Measurements from ENCODE around the gene PLAAT2. TPM values are rescaled to one million over a fixed set of nuclear protein-coding genes. Genes with fewer than 3 reads are reported as not detected.
"Not testable (repeated sequence)": the region's sequence is repeated elsewhere in the genome, so short reads cannot be mapped to it uniquely, and the experiment has no call there.

The PLAAT2 gene
- total RNA-seq, 3 donors from 2014 or later: 1.1 to 2.6 (median 2.0) TPM

GRCh38 chr11:63590024-63590788 is 27.0 kb upstream of the PLAAT2 start:
- TF ChIP-seq, protein P1, sequence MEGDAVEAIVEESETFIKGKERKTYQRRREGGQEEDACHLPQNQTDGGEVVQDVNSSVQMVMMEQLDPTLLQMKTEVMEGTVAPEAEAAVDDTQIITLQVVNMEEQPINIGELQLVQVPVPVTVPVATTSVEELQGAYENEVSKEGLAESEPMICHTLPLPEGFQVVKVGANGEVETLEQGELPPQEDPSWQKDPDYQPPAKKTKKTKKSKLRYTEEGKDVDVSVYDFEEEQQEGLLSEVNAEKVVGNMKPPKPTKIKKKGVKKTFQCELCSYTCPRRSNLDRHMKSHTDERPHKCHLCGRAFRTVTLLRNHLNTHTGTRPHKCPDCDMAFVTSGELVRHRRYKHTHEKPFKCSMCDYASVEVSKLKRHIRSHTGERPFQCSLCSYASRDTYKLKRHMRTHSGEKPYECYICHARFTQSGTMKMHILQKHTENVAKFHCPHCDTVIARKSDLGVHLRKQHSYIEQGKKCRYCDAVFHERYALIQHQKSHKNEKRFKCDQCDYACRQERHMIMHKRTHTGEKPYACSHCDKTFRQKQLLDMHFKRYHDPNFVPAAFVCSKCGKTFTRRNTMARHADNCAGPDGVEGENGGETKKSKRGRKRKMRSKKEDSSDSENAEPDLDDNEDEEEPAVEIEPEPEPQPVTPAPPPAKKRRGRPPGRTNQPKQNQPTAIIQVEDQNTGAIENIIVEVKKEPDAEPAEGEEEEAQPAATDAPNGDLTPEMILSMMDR (IDR thresholded peaks at IDR 0.05): no peak
- no peak for TF ChIP-seq POLR2AphosphoS5 (IDR thresholded peaks at IDR 0.05)
- TF ChIP-seq POLR2A (IDR thresholded peaks at IDR 0.05): no peak
- H3K36me3 ChIP-seq: no peaks in the 10 kb centered on the region
- intact Hi-C loops (cut with DNase I; ENCODE audit: low total_unique reads): no loop called here
- no peak overlapping the region for H3K27ac ChIP-seq
- no peak overlapping the region for H3K4me3 ChIP-seq
- no peaks in the 10 kb centered on the region for H3K9me3 ChIP-seq
- H3K4me1 ChIP-seq: no peaks in the 10 kb centered on the region
- H3K27me3 ChIP-seq: no peaks in the 10 kb centered on the region
- DNase-seq (ENCODE audit: low spot score in 2 of 2): peak in 1 of 2 donors; percentile 15

DNA sequence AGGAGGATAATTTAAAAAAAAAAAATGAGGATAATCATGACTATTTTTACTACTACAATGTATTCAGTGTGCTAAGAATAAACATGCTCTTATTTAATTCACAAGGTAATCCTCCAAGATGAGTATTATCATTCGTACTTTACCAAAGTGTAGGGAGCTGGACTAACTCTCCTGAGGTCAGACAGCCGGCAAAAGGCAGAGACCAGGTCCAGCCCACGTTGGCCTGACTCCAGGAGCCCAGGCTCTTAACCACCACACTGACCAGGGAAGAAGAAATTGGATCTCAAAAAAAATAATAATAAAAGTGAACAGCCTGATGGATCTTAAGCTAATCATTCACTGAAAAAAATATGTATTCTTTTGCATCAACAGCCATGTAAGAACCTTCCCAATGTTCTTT is 25.8 kb upstream of the PLAAT2 start:
- peak in 1 of 2 donors; percentile 15 for DNase-seq (ENCODE audit: low spot score in 2 of 2)
- no peak overlapping the region for H3K27ac ChIP-seq
- intact Hi-C loops (cut with DNase I; ENCODE audit: low total_unique reads): loop anchor here (5.0 kb wide), 1 partner anchor 678 kb away; no protein-coding TSS in a partner anchor

GRCh38 chr11:63586451-63587166 is 23.4 kb upstream of the PLAAT2 start:
- H3K4me3 ChIP-seq: no peak overlapping the region
- peaks cover 3 to 6% of the 10 kb centered on the region in 2 donors for H3K9me3 ChIP-seq
- no peaks in the 10 kb centered on the region for H3K27me3 ChIP-seq
- peak in 1 of 2 donors; percentile 9 for DNase-seq (ENCODE audit: low spot score in 2 of 2)
- H3K4me1 ChIP-seq: no peaks in the 10 kb centered on the region
- intact Hi-C loops (cut with DNase I; ENCODE audit: low total_unique reads): loop anchor here (5.0 kb wide), 1 partner anchor 681 kb away; no protein-coding TSS in a partner anchor
- H3K36me3 ChIP-seq: no peaks in the 10 kb centered on the region
- TF ChIP-seq POLR2AphosphoS5 (IDR thresholded peaks at IDR 0.05): no peak
- TF ChIP-seq POLR2A (IDR thresholded peaks at IDR 0.05): no peak
- TF ChIP-seq, protein P1 (IDR thresholded peaks at IDR 0.05): no peak
- H3K27ac ChIP-seq: peak overlapping the region in 1 of 2 donors; percentile 8

More for the DNA sequence above, 25.8 kb upstream of the PLAAT2 start:
- H3K4me1 ChIP-seq: no peaks in the 10 kb centered on the region
- no peak for TF ChIP-seq POLR2A (IDR thresholded peaks at IDR 0.05)
- no peak for TF ChIP-seq POLR2AphosphoS5 (IDR thresholded peaks at IDR 0.05)
- TF ChIP-seq, protein P1 (IDR thresholded peaks at IDR 0.05): no peak
- no peaks in the 10 kb centered on the region for H3K27me3 ChIP-seq
- H3K36me3 ChIP-seq: no peaks in the 10 kb centered on the region
- no peak overlapping the region for H3K4me3 ChIP-seq
- no peaks in the 10 kb centered on the region for H3K9me3 ChIP-seq

- DNase-seq (ENCODE audit: low spot score in 2 of 2): peak in 1 of 2 donors; percentile 10
- H3K4me3 ChIP-seq: no peak overlapping the region
- H3K27me3 ChIP-seq: no peaks in the 10 kb centered on the region
- no peak for TF ChIP-seq POLR2A (IDR thresholded peaks at IDR 0.05)
- TF ChIP-seq POLR2AphosphoS5 (IDR thresholded peaks at IDR 0.05): no peak
- TF ChIP-seq, protein P1 (IDR thresholded peaks at IDR 0.05): no peak
- H3K9me3 ChIP-seq: peaks cover 22 to 26% of the 10 kb centered on the region in 2 donors
- intact Hi-C loops (cut with DNase I; ENCODE audit: low total_unique reads): no loop called here
- peak overlapping the region; percentile 88 to 91 for H3K27ac ChIP-seq
- H3K4me1 ChIP-seq: no peaks in the 10 kb centered on the region
- H3K36me3 ChIP-seq: no peaks in the 10 kb centered on the region
Measured at GRCh38 chr11:63583357-63583677, 20.1 kb upstream of the PLAAT2 start.

- Histone ChIP-seq H3K4me3 (peak overlapping the region in 1 of 3 donors; percentile 28), H3K9me3 (peaks cover 22 to 26% of the 10 kb centered on the region in 2 donors), H3K27ac (peak overlapping the region; percentile 88 to 91)
- intact Hi-C loops (cut with DNase I; ENCODE audit: low total_unique reads); H3K27me3 ChIP-seq; H3K36me3 ChIP-seq; H3K4me1 ChIP-seq: not testable (repeated sequence)
- peak in 1 of 3 donors; percentile 16 for TF ChIP-seq POLR2AphosphoS5 (IDR thresholded peaks at IDR 0.05)
- DNase-seq (ENCODE audit: low spot score in 2 of 2): peak in 1 of 2 donors; percentile 31
Measured at GRCh38 chr11:63581224-63581623, 18.0 kb upstream of the PLAAT2 start.

DNA sequence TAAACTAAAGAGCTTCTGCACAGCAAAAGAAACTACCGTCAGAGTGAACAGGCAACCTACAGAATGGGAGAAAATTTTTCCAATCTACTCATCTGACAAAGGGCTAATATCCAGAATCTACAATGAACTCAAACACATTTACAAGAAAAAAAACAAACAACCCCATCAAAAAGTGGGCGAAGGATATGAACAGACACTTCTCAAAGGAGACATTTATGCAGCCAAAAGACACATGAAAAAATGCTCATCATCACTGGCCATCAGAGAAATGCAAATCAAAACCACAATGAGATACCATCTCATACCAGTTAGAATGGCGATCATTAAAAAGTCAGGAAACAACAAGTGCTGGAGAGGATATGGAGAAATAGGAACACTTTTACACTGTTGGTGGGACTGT is 15.7 kb upstream of the PLAAT2 start:
- Histone ChIP-seq H3K9me3 (peaks cover 22 to 26% of the 10 kb centered on the region in 2 donors), H3K4me1 (peaks cover 0 to 17% of the 10 kb centered on the region in 2 donors)
- DNase-seq (ENCODE audit: low spot score in 2 of 2); H3K27ac ChIP-seq; intact Hi-C loops (cut with DNase I; ENCODE audit: low total_unique reads); H3K27me3 ChIP-seq; H3K4me3 ChIP-seq; H3K36me3 ChIP-seq: not testable (repeated sequence)

Measured in breast epithelium (tissue), 4 donors.